ENCODE measurements around the gene LPAR4.

- TF ChIP-seq POLR2AphosphoS5 (IDR thresholded peaks at IDR 0.05; ENCODE audit: low read length) (no peak), ELK1 (IDR thresholded peaks at IDR 0.05; ENCODE audit: low read depth, low read length) (no peak), EZH2 (IDR thresholded peaks at IDR 0.05; ENCODE audit: borderline replicate concordance, control insufficient read depth, low read depth, low read length) (no peak), JUND (IDR thresholded peaks at IDR 0.05; ENCODE audit: low read depth, low read length) (no peak), ZNF384 (IDR thresholded peaks at IDR 0.05; ENCODE audit: borderline replicate concordance, low read depth, low read length) (no peak), TCF3 (IDR thresholded peaks at IDR 0.05; ENCODE audit: borderline replicate concordance, insufficient read depth, low read depth, low read length) (no peak)
These were observed 35.2 kb upstream of the LPAR4 start for GRCh38 chrX:78712336-78712735.
